Fibroblast of skin of back (primary cell): Measurements from ENCODE around the gene THOP1.

Source experiments
- DNase-seq: peaks from one replicate; pipeline ENCODE4 v3.0.0-alpha.2; 2013

Gene THOP1

GRCh38 chr19:2856457-2857050 lies 71.3 kb downstream of the THOP1 start:
- no peak for DNase-seq

GRCh38 chr19:2858864-2859263 lies 73.6 kb downstream of the THOP1 start:
- no peak for DNase-seq

- no peak for DNase-seq
Observed at GRCh38 chr19:2863816-2864215, 78.5 kb downstream of the THOP1 start.
